Measurements from ENCODE around the gene ITGA2. TPM values are rescaled to one million over a fixed set of nuclear protein-coding genes. Genes with fewer than 3 reads are reported as not detected.

The ITGA2 gene
- total RNA-seq, 1 donor from 2014 or later = 63.5 TPM

DNA sequence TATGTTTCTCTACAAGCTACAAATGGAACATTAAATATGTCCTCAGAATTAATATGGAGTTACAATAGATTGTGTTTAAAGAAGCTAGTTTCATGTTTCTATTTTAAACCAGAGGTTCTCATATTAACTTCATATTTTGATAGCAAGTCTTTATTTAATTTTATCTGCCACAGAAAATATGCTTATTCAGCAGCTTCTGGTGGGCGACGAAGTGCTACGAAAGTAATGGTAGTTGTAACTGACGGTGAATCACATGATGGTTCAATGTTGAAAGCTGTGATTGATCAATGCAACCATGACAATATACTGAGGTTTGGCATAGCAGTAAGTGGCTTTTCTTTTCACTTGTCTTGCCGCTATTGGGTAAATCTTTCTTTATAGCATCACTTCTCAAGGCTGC, 66.2 kb downstream of the ITGA2 start:
- DNase-seq (ENCODE audit: low read depth in 2 of 2) = no peak

- no peak for DNase-seq (ENCODE audit: low read depth in 2 of 2)
Measured at GRCh38 chr5:53059281-53059680, 70.1 kb downstream of the ITGA2 start.

DNA sequence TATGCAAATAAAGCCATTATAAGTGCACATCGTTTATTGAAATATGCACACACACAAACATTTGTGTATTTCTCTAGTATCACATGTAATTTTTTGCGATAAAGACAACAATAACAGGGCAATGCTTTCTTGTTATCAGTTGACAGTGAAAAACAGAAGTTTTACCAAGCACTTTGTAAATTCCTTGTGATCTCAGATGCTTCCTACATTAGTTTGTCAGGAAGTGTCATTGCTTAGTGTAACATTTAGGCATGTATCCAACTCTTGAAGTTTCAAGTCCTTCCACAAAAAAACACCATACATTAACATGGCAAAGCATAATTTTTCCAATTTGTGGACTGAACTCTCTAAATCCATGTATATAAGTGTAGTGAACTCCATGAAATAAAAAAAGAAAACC, 74.0 kb downstream of the ITGA2 start:
- DNase-seq (ENCODE audit: low read depth in 2 of 2) = peak in 1 of 2 donors; percentile 87

DNA sequence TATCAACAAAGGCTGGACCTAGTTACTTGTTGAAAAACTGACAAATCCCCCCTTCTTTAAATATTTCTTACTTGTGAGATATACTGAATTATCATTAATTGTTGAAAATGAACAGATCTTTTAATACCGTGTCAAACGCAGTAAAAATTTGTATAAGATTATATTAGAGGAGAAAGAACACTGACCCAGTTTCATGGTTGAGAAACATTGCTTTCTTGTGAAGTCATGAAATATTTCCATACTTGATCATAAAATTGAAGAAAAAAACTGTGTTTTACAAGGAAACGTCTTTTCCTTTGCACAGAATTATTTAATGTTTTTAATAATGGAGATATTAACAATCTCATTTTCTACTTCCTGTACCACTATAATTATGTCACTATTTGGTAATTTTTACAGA, 74.6 kb downstream of the ITGA2 start:
- no peak for DNase-seq (ENCODE audit: low read depth in 2 of 2)

- DNase-seq (ENCODE audit: low read depth in 2 of 2) = no peak
Measured at GRCh38 chr5:53066088-53066487, 76.9 kb downstream of the ITGA2 start.

- no peak for DNase-seq (ENCODE audit: low read depth in 2 of 2)
Measured at GRCh38 chr5:53067641-53068040, 78.5 kb downstream of the ITGA2 start.

DNA sequence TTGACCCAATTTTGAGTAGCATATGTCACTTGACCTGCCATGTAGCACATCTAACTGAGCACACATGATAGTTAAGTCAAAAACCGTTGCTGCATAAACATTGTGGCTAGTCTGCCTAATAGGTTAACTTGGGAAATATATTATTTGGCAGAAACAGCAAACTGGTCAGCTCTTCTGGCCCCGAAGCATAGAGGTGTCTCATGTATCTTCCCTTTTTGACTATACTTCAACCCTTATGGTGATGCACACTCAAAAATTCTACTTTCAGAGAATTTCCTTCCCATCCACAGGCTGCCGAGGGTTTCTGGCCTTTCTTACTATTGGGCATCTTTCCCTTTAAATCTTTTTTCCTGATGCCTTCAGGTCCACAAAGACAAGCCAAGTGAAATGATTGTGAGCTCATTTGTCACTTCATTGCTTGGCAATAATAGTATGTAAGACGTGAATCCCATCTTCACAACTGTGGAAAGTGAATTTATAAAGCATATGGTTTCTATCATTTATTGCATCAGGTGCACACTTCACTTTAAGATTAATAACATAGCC, 79.2 kb downstream of the ITGA2 start:
- DNase-seq (ENCODE audit: low read depth in 2 of 2) = no peak

- peak; percentile 94 to 99 for DNase-seq (ENCODE audit: low read depth in 2 of 2)
Measured at GRCh38 chr5:53069626-53070025, 80.5 kb downstream of the ITGA2 start.

DNA sequence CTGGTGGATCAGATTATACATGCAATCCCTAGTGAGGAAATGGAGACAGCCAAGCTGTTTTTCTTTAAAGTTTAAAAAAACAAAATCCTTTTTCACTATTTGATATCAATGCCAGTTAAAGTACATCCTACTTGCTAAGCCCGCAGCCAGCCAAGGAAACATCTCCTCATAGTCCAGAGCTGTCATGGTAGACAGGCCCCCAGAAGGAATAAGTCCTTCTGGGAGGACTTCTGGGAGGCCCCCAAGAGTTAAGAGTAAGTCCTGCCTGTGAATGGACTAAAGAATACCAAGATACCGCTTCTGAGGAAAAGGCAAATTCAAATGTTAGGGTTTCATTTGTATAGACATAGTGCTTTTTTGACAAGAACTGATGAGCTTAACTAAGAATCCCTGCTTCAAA, 82.1 kb downstream of the ITGA2 start:
- DNase-seq (ENCODE audit: low read depth in 2 of 2) = peak in 1 of 2 donors; percentile 28

GRCh38 chr5:53071738-53072137, 82.6 kb downstream of the ITGA2 start:
- no peak for DNase-seq (ENCODE audit: low read depth in 2 of 2)

- no peak for DNase-seq (ENCODE audit: low read depth in 2 of 2)
Measured at GRCh38 chr5:53073348-53073747, 84.2 kb downstream of the ITGA2 start.

GRCh38 chr5:53076014-53076583, 86.9 kb downstream of the ITGA2 start:
- no peak for DNase-seq (ENCODE audit: low read depth in 2 of 2)

DNA sequence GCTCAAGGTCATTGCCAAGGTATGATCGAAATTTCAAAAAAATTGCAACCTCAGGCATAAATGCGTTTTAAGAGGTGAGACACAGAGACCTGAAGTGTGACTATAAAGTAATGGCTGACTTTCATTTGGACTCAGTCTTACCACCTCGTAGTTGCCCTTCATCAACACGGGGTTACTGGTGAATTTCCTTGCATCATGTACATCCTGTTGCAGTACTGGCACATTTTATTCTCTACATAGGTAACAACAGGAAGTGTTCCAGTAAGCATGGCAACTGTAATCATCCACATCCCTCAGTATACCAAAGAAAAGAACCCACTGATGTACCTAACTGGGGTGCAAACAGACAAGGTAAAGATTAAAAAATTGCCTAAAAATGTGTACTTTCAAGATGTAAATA, 91.1 kb downstream of the ITGA2 start:
- peak; percentile 15 to 18 for DNase-seq (ENCODE audit: low read depth in 2 of 2)

GRCh38 chr5:53083927-53084326, 94.8 kb downstream of the ITGA2 start:
- DNase-seq (ENCODE audit: low read depth in 2 of 2) = no peak

DNA sequence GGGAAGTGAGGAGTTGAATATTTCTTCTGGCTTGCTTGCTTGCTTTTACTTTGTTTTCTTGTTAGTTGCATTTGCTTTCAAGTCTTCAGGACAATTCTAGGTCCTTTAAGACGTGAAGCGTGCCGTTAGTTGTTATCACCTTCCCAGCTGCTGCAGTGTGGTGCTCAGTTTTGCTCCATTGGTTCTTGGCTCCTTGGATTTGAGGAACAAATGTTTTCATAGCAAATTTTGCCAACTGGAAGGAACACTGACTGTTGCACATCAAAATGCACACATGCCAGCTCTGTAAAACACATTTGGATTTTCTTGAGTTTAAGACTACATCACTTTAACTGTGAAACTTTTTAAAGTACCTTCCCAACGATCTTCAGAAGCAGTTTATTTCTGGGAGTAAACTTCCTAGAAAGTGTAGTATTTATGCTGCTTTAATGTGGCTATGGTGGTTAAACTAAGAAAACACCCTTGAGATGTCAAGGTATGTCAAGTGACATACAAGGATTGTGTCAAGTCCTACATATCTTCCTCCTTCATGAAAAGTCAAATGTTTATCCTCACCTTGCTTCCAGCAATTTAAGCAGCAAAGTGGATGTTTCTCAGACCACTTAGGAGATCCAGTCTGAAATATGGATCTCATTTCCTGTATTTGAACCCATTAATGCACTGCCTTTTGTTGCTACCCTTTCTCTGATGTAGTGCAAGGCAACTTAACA, 95.5 kb downstream of the ITGA2 start:
- DNase-seq (ENCODE audit: low read depth in 2 of 2) = no peak

- no peak for DNase-seq (ENCODE audit: low read depth in 2 of 2)
Measured at GRCh38 chr5:53087171-53087570, 98.0 kb downstream of the ITGA2 start.

DNA sequence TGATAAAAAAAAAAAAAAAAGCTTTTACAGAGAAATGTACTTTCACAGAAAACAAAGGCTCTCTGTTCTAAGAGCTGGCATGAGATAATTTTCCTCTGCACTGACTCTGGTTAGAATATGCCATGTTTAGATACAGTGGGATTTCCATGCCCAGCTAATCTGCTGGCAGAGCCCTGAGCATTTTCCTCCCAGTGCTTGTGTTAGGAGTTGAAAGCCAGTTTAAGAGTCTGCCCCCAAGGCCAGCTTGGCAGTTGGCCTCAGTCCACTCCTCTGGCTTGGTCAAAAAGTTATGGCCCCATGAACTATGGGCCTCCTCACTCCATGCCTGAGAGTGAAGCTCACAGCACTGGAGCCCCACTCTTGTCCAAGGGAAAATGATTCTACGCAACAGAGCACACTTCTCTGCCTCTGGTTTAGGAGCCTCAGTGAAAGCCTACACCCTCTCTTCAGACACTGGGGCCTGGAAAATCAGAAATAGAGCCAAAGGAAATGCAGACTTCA, 98.5 kb downstream of the ITGA2 start:
- no peak for DNase-seq (ENCODE audit: low read depth in 2 of 2)

- no peak for DNase-seq (ENCODE audit: low read depth in 2 of 2)
Measured at GRCh38 chr5:53089481-53089991, 100.4 kb downstream of the ITGA2 start.

GRCh38 chr5:53090229-53090628, 101.1 kb downstream of the ITGA2 start:
- DNase-seq (ENCODE audit: low read depth in 2 of 2) = no peak

DNA sequence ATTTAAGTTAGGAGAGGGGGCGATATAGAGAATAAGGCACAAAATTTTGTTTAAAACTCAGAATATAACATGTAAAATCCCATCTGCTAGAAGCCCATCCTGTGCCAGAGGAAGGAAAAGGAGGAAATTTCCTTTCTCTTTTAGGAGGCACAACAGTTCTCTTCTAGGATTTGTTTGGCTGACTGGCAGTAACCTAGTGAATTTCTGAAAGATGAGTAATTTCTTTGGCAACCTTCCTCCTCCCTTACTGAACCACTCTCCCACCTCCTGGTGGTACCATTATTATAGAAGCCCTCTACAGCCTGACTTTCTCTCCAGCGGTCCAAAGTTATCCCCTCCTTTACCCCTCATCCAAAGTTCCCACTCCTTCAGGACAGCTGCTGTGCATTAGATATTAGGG, 102.1 kb downstream of the ITGA2 start:
- DNase-seq (ENCODE audit: low read depth in 2 of 2) = peak; percentile 7 to 44

DNA sequence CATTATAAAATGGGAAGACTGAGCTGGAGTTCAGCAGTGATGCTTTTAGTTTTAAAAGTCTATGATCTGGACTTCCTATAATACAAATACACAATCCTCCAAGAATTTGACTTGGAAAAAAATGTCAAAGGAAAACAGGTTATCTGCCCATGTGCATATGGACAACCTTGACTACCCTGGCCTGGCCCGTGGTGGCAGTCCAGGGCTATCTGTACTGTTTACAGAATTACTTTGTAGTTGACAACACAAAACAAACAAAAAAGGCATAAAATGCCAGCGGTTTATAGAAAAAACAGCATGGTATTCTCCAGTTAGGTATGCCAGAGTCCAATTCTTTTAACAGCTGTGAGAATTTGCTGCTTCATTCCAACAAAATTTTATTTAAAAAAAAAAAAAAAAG, 103.1 kb downstream of the ITGA2 start:
- no peak for DNase-seq (ENCODE audit: low read depth in 2 of 2)

DNA sequence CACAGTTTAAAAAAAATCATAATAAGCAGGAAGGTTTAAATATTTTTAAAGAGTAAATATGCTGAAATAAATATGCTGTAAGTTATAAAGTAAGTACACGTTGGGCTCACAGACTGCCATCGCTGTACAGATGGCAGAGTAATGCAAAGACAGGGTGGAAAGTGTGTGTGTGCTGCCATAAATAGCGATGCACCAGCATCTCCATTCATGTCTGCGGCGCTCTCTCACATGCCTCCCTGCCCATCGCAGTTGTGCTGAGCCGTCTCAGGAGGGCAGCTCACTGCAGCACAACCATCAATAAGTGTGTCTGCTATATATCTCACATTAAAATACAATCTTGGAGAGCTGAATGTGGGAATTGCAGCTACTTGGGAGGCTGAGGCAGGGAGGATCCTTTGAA, 106.1 kb downstream of the ITGA2 start:
- no peak for DNase-seq (ENCODE audit: low read depth in 2 of 2)
